GM21717 (cell line): ENCODE measurements around the gene WDCP.
"Not testable (repeated sequence)": the region's sequence is repeated elsewhere in the genome, so short reads cannot be mapped to it uniquely, and the experiment has no call there.

Source experiments
- ATAC-seq: cut with Tn5 transposase; IDR thresholded peaks from one replicate; pipeline ENCODE4 v1.9.1; 2021; ENCODE audit warnings: mild to moderate bottlenecking, moderate library complexity; ENCODE audit not compliant: unreplicated experiment

WDCP gene

DNA sequence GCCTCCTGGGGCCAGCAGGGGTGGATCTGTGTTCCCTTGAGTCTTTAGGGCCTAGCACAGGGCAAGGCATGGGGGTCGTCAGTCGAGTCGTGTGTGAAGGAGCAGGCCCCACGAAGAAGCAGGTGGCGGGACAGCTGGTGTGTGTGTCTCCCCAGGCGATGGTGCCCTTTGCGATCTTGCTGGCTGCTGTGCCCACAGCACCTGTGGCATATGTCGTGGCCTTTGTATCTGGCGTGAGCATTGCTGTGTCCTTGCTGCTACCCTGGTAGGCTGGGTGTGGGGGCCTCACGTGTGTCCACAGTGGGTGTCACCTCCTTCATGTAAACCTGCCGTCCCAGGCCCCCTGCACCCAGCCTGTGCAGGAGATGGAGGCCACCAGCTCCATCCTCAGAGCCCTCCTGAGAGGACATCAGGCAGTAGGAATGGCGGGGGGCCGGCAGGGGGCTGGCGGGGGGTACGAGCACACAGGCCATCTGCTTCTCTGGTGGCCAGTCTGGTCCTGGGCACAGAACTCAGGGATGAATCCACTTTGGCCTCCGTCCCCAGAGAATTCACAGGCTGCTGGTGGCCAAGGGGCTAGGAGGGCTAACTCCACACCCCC lies 24.1 kb downstream of the WDCP start:
- no peak for ATAC-seq

DNA sequence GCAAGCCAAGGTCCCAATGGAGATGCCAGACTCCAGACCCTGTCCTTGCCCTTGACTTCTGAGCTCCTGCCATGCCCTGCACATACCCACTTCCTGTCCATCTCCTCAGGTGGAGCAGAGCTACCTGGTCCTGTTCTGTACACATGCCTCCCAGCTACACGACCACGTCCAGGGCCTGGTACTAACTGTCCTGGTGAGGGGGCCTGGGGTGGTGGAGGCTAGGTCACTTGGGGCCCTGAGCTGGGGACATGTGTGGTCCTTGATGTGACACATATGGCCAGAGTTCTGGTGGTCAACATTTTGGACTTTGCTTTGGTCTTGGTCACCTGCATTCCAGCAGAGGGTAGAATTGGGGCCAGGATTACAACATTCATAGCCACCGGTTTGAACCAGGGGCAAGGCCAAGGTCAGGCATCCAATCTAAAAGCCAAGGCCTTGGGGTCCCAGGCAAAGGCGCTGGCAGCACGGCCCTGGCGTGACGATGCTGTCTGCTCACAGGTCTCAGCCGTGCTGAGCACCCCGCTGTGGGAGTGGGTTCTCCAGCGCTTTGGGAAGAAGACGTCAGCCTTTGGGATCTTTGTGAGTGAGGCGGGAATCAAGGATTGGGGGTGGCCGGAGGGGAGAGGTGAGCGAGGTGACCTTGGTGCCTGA lies 24.7 kb downstream of the WDCP start:
- no peak for ATAC-seq

DNA sequence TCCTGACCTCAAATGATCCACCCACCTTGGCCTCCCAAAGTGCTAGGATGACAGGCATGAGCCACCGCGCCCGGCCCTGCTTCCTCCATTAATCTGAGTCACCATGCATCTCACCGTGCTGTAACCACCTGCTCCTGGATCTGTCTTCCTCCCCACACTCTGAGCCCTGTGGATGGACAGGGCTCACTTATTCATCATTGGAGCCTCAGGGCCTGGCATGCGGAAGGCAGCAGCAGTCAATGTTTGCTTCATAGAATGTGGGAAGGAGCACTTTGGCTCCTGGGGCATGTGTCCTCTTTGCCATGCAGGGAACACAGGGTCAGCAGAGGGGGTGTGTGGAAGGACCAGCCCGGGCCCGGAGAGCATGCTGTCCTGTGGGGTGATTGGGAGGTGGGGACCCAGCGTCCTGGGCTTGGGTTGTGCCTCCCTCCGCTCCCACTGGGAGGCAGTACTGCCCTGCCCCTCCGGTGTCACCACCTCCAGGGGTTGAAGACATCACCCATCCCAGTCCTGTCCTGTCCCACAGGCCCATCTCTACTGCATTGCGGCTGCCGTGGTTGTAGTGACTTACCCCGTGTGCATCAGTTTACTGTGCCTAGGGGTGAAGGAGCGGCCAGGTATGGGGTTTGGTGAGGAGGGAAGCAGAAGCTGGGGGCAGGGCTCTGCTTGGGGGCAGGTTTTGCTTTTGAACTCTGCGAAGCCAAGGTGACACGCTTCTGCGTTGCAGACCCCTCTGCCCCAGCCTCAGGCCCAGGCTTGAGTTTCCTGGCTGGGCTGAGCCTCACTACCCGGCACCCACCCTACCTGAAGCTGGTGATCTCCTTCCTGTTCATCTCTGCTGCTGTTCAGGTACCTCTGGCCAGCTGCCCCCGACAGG lies 25.8 kb downstream of the WDCP start:
- ATAC-seq = no peak

DNA sequence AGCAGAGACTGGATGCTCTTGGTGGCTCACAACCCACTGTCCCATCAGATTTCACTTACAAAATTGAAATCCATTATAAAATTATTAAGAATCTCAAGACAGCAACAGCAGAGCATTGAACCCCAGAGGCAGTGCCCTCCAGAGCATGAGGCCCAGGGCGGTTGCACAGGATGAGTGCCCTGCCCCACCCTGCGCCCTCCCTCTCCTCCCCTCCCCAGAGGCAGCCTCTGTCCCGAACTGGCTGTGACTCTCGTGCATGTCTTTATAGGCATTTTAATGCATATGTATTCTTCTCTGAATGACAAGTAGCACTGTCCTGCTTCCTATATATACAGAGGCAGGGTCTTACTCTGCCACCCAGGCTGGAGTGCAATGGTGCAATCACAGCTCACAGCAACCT lies 26.9 kb downstream of the WDCP start:
- no peak for ATAC-seq

DNA sequence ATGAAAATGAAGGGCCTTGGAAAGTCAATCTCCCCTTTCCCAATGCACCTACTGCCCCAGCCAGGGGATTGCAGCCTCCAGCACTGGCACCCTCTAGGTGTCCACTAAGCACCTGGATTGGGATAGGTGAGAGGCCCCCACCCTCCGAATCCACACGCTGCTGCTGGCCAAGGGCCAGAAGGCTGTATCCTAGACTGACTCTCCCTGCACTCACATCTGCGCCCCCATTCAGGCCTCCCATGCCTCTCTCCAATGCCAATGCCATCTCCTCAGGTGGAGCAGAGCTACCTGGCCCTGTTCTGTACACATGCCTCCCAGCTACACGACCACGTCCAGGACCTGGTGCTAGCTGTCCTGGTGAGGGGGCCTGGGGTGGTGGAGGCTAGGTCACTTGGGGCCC lies 27.5 kb downstream of the WDCP start:
- no peak for ATAC-seq

DNA sequence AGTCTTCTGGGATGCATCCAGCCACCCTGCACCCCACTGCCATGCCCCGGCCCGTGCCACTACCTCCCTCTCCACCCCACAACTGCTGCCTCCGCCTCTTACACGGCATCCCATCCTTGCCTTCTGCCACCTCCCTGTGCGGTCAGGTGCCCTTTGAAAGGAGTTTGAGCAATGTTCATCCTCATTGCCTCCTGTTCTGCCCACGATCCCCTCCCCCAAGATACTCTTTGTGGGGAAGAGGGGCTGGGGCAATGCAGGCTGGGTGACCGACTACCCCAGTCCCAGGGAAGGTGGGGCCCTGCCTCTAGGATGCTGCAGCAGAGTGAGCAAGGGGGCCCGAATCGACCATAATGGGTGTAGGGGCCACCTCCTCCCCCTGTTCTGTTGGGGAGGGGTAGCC lies 28.9 kb downstream of the WDCP start:
- no peak for ATAC-seq

DNA sequence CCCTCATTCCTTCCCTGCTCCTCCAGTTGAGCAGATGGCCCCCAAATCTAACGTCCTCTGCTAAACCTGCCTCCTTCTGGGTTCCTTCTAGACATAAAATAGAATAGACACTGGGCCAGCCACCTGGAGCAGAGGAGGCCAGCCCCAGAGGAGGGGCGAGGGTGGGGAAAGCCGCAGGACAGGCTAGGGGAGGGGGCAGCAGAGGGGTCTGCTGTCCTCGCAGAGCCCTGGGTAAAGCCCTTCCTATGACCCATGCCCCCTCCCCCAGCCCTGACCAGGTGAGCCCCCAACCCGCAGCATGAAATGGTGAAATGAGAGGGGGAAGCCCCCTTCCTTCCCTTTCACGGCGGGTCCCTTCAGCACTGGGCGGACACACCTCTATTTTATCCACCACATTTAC lies 29.5 kb downstream of the WDCP start:
- no peak for ATAC-seq

DNA sequence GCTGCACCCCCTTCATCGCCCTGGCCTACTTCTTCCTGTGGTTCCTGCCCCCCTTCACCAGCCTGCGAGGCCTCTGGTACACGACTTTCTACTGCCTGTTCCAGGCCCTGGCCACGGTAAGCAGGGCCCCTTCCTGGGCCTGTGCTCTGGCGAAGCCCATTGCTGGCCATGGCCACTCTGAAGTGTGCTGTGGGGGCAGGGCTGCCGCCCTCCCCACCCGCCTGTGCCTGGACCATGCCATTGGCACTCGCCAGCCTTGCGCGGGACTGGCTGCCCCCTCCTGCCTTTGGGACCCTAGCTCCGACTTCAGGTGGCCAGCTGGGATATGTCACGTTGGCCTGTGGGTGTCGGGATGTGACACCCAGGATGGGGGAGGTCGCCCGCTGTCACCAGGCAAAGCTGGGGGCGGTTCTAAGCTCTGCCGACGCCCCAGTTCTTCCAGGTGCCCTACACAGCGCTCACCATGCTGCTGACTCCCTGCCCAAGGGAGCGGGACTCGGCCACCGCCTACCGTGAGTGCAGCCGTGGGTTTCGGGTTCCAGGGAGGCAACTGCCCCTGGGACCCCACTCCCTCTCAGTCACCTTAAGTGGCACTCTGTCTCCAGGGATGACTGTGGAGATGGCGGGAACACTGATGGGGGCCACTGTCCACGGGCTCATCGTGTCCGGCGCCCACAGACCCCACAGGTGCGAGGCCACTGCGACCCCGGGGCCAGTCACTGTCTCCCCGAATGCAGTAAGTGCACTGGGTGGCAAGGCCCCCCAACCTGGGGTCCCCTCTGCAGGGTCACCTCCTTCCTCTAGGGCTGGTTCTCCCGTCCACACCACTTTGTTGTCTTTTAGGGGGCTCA lies 30.1 kb downstream of the WDCP start:
- ATAC-seq = no peak

DNA sequence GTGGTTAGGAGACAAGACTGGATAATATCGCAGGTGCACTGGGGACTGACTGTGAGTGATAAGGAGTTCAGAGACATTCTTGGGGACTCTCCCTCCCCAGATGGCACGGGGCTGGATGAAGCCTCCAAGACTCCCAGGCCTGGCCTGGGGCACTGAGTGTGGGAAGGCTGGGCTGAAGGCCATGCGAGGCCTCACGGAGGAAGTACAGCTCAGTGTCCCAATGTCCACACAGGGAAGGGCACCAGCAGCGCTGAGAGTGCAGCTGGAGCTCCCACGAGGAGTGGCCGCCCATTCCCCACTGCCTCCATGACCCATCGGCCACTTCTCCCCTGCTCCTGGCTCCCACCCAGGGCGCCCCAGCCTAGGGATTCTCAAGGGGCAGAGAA lies 30.8 kb downstream of the WDCP start:
- ATAC-seq = no peak

DNA sequence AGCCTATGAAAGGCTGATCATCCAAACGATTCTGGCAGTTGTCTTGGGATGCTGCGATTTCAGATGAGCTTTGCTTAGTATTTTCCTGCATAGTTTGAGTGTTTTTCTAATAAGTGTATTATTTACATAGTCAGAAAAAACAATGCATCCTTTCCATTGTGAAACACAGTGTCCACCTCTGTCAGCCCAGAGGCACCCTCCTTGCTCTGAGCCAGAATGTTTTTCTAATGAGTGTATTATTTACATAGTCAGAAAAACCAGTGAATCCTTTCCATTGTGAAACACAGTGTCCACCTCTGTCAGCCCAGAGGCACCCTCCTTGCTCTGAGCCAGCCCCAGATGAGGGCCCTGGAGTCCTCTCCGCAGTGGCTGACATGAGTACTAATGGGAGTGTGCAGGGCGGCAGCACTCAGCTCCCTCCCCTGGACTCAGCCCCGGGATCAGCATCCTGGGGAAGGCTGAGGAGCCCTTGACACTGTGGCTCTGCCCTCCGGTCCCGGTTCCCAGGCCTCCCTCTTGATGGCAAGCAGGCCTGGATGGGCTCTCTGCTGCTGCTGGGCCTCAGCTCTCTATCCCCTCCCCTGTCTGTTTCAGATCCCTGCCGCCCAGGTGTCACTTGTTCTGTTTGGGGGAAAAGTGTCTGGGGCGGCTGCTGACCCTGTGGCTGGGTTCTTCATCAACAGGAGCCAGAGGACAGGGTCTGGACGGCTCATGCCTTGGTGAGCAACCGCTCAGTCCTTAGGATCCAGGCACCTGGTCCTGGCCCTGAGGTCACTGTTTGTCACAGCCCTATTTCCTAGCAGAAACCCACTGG lies 31.4 kb downstream of the WDCP start:
- no peak for ATAC-seq

DNA sequence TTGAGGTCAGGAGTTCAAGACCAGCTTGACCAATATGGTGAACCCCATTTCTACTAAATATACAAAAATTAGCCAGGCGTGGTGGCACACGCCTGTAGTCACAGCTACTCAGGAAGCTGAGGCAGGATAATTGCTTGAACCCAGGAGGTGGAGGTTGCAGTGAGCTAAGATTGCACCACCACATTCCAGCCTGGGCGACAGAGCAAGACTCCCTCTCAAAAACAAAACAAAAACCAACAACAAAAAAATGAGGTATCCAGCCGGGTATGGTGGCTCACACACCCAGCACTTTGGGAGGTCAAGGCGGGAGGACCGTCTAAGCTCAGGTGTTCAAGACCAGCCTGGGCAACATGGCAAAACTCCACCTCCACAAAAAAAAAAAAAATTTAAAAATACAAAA lies 32.3 kb downstream of the WDCP start:
- not testable (repeated sequence) for ATAC-seq

DNA sequence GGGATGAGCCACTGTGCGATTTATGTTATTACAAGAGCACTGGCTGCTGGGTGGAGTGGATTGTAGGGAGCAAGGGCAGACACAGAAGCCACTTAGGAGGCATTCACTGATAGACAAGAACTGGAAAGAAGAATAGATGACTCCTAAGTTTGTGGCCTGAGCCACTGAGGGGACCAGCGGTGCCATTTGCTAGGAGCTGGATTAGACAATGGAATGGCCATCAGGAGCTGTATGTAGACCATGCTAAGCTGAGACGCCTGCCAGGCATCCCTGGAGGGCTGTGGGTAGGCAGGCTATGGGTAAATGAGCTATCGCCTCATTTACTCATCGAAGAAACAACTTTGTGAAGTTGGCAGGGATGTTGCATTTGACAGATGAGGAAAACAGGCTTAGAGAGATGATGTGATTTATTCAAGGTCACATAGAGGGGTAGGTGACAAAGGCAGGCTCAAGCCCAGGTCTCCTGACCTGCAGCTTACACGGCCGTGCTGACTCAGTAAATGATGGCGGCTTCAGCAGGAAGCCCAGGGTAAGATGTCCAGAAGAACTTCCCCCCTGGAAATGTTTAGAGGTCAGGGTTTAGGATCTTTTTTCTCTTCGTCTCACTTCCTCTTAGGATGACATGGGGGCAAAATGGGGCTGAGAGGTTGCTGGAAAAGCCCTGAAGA lies 34.5 kb downstream of the WDCP start:
- no peak for ATAC-seq

DNA sequence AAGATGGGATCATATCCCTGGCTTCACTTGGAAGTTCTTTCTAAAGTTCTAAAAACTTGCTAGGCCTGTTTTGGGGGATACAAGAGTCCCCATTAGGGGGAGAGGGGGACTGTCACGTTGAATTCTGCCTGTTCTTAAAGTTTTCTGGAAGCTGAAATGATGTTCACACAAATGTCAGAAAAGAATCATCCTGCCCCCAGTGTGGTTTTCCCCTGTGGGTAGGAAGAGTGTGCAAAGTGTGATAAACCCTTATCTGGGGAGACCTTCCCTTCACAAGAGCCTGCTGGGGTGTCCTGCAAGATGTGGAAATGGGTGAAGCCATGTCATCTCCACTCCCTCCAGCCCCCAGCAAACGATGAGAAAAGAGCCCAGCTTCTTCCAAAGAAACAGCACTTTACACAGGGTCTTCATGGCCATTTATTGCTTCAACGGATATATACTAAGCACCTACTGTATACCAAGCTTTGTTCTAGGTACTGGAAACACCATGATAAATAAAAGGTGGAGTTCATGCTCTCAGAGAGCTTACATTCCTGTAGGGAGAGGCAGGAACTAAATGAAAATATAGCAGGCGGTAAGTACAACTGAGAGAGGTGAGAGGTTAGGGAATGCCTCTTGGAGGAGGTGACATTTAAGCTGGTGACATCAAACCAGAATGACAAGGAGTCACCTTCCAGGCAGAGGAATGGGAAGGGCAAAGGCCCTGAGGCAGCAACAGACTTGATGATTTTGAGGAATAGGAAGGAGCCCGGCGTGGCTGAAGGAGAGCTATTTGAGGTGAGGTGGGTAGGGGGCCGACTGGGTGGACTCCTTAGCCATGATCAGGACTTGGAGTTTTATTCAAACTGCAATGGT lies 35.7 kb downstream of the WDCP start:
- ATAC-seq = no peak

DNA sequence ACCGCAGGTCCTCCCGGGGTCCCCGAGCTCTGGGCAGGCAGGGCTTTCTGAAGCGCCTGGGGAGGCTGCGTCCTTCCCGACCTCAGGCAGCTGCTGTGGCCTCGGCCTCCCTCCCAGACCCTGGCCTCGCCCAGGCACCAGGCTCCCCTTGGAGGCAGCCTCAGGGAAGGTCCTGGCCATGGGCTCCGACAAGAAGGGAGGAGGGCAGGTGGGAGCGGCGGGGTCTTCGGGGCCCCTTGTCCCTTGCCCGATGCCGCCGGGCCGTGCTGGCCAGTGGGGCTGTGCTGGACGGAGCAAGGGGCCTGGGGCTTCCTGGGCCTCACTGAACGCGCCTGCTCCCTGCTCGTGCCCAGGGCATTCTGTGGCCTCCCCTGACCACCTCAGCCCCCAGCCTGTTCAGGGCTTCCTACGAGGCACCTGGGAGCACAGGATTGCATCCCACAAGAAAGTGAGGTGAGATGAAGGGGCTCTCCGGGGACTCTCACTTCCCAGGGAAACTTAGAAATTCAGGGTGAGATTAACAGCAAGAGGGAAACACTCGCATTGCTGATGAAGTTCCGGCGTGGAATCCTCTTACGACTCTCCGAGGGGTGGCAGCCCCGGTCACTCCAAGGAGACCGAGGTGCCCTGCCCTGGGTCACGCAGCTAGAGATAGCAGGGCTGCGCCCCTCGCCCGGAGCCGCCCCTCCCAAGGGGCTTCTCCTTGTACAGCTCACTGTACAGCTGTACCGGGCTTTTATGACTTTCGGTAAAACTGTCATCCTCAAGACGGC lies 36.5 kb downstream of the WDCP start:
- no peak for ATAC-seq

DNA sequence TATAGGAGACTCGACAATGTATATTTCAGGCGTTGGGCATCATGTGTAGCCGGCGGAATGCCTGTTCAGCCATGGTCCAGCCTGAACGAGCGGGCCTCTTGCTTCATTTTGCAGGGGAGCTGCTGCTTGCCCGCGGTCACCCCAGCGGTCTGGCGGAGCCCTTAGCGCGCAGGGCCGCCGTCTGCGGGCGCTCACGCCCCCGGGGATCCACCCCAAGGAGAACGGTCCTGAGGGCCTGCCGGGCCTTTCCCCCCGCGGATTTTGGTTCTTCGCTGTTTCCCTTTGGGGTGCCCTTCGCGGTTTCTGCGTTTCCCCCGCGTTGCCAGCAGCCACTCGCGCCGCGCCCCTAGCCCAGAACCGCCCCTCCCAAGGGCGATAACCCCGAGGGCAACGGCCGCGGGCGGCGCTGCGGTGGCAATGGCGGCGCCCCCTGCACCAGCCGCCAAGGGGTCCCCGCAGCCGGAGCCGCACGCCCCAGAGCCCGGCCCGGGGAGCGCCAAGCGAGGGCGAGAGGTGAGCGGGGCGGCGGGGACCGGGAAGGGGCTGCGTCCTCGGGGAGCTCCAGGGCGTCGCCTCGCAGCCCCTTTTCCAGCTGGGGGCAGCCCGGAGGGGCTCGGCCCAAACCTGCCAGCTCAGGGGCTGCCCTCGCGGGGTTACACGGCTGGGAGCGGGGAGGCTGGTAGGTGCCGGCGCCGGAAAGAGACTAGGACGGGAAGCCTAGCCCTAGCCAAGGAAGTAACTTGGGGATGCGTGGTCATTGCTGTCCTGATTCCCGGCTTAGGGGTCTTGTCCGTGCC lies 37.3 kb downstream of the WDCP start, which contains the start of gene MFSD2B:
TSS of gene MFSD2B (plus strand) at position 406 of the 797 bp plus-strand sequence. CDS start at position 418, 12 bp downstream.
- ATAC-seq = no peak

DNA sequence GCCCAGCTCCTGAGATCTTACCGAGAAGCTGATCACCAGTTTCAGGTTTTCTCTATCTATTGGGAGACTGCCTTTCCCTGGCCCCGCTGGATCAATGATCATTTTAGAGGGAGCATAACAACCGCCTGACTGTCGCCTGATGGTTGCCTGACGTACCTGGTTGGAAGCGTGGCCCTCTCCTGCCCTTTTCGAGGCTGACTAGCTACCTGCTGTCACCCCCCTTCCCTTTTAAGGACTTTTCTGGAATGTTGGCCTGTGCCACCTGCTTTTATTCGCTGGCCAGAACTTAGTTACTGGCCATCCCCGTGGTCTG lies 37.9 kb downstream of the WDCP start:
- ATAC-seq = no peak

DNA sequence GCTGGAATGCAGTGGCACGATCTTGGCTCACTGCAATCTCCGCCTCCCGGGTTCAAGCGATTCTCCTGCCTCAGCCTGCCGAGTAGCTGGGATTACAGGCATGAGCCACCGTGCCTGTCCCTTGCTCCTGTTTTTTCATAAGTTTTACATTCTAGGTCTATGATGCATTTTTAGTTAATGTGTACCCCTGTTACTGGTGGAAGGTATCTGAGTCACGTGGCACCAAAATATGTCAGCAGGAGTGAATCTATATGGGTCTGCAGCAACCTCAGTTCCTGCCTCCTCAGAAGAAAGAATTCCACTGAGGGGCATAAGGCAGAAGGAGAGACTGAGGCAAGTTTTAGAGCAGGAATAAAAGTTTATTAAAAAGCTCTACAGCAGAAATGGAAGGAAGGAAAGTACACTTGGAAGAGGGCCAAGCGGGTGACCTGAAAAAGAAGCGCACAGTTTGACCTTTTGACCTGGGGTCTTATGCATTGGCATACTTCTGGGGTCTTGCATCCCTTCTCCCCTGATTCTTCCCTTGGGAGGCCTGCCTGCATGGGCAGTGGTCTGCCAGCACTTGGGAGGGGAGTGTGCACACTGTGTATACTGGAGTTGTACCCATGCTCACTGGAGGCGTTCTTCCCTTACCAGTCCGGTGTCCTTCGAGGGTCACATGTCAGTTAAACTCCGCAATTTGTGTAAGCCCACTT lies 38.4 kb downstream of the WDCP start:
- no peak for ATAC-seq
